Suppressor macrophage treated with lipopolysaccharide for 1 hour (primary cell): ENCODE results near the gene ADAMTS2.
"Not testable (repeated sequence)": the region's sequence is repeated elsewhere in the genome, so short reads cannot be mapped to it uniquely, and the experiment has no call there.

Experiments
- DNase-seq, 3 donors: peaks; one replicate each; pipeline ENCODE4 v3.0.0-alpha.2; 2020 to 2022

ADAMTS2 gene

DNA sequence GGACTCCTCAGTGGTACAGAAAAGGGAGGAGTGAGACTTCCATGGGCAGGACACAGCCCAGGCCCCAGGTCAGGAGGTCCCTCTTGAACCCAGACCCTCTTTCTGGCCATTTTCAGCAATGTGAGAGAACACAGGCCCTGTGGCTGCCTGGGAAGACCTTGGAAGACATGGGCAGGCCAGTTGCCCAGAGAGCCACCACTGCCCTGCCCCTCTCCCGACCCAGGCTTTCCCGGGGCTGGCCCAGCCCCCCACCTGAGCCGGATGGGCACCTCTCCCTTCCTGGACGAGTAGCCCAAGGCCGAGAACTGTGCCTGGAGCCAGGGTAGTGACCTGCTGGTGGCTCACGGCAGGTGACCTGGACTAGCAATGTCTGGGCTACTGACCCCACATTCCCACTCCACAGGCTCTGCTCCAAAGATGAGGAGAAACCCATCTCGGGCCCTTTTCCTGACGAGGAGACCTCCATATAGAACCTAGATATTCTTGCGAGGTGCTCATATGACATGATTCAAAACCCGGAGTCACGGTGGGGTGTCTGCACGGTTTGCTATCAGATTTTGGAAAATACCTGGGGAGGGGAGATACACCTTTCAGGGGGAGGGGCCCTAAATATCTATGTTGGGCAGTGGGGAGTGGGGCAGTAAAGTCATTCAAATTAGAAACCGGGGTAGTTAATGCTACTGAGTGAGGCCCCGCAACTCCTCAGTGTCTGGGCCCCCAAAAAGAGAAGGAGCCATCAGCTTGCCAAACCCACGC, 225.7 kb downstream of the ADAMTS2 start:
- no peak for DNase-seq

DNA sequence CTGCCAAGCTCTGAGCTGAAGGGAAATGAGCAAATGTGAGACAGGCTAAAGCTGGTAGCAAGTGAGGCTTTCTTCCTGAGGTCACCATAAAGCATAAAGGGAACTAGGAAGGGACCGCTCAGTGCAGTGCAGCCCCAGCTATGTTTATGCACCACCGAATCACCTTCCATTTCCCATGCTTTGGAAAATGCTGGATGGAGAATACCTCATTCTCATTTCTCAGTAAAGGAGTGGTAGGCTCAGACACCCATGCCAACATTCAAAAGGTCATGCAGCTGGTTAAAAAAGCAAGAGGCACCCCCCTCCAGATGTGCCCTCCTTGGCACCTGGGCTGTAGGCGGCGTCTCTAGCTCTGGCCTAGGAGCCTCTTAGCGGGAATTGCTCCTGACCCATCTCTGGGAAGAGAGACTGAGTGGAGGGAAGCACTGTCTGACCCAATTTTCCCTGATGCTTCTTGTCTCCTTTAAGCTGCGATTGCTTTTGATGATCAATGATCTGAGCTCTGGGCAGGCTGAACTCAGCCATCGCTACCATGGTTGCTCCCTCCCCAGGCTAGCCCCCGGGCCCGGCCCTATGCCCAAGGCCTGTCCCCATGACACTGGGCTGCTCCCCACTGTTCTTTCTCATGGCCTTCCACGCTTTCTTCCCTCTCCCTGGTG, 226.4 kb downstream of the ADAMTS2 start:
- DNase-seq: no peak

DNA sequence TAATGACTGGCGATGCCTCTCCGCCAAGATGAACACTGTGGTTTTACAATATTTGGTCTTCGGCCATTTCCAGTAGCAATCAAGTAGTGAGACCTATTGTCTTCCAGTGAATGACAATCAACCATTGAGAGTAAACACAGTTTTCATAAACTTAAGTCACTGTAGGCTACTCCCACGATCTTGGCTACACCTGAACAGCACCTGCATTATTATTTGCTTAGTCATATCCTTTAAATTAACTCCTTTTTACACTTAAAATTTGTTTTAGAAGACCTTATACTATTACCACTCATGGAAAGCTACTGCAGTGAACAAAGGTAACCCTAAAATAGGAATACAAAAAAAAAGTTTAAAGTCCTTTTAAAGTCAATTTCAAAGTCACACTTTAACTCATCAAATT, 226.9 kb downstream of the ADAMTS2 start:
- no peak for DNase-seq

GRCh38 chr5:179115845-179116524, 229.3 kb downstream of the ADAMTS2 start:
- DNase-seq: no peak

DNA sequence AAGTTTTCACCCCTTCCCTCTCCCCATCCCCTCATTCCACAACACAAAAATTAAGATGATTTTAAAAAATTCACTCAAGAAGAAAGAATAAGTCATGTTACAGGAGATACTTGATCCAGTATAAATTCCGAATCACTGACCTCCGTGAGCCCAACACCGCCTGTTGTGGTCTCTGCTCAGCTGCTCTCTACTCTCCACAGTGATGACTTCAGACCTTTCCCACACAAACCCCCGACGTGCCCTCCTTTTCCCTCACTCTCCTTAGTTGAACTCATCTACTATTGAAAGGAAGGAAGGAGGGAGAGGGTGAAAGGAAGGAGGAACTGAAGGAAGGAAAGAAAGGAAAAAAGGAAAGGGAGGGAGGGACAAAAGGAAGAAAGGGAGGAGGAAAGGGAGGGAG, 230.0 kb downstream of the ADAMTS2 start:
- no peak for DNase-seq

GRCh38 chr5:179114756-179115155, 230.5 kb downstream of the ADAMTS2 start:
- DNase-seq: no peak

DNA sequence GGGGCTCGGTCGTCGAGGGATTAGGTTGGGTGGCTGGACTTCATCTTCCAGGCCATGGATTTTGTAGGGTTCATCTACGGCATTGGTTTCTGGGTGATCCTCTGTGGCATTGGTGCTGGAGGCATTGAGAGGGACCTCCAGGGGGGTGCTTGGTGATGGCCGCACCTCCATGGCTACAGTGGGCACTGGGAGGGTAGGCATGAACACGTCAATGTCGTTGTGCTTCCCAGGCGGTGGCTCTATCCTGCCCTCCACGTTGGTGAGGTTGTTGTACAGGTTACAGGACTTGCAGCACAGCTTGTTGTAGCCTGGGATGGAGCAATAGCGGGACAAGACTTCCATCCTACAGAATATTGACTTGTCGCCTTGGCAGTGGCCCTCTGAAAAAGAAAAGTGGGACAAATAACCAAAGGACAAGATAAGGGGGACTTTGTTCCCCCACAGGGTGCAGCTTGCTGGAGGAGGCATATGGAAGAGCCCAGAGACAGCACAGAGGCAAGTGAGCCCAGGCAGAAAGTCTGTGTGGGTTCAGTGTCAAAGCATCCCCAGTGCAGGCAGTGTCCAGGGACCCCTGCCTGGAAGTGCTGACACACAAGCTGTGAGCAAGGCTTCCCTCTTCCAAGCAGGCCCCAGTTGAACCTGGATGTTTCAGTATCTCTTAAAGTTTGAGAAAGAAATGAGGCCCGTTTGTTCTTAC, 231.2 kb downstream of the ADAMTS2 start:
- DNase-seq: no peak

GRCh38 chr5:179113143-179113530, 232.1 kb downstream of the ADAMTS2 start:
- DNase-seq: no peak

- DNase-seq: no peak
These were observed 232.7 kb downstream of the ADAMTS2 start for GRCh38 chr5:179112469-179113142.

DNA sequence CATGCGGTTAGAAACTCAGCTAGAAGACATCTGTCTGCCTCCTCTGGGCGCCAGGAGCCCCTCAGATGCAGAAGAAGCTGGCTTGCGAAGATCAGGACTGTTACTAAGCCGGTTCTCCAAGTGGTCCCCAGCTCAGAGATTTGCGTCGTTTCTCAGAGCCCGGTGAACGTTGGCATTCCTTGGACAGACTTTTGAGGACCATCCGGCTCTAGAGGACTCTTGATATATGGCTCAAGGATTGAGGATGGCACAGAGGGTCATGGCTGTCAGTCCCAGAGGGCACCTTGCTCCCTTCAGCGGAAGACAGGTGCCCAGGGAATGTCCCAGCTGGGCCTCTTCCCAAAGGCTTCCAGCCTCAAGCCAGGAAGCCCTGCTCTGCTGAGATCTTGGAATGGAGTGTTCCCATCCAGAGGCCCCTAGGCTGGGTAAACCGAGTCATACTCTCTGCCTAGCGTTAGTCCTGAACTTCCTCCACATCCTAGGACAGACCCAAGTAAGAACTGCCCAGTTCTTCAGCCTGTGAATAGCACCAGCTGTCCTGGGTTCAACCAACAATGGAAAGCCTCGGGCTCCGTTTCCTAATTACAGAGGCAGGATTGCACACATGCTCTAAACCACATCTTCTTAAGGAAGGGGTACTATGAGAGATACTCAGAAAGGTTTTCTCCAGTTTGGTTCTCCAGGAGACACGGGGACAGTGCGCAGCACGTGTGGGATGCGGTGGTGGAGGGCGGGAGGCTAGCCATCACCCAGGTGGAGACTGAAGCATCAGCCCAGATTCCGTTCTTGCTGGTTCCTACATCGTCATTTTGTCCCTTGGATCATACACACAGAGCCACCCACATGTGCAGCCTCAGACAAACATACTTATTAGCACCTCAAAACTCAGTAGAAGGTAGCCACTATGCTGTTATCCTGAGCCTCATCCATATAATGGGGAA, 233.7 kb downstream of the ADAMTS2 start:
- no peak for DNase-seq

DNA sequence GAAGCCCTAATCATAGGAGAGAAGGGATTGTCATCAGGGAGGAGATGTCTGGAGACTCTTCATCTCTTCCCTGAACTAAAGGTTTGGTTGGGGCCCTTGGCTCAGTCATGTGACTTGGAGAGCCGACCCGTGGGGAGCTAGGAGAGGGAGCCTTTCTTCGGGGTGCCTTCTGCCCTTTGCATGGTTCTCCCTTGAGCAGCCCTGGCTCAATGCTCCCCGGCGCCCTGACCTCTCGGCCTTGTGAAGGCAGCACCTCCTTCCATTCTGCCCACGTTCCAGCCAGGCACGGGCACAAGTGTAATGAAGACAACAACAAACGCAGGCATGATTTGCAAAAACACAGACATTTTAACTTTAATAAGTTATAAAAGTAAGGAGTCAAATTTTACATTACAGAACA, 234.7 kb downstream of the ADAMTS2 start:
- no peak for DNase-seq

GRCh38 chr5:179101282-179101681, 244.0 kb downstream of the ADAMTS2 start:
- not testable (repeated sequence) for DNase-seq

DNA sequence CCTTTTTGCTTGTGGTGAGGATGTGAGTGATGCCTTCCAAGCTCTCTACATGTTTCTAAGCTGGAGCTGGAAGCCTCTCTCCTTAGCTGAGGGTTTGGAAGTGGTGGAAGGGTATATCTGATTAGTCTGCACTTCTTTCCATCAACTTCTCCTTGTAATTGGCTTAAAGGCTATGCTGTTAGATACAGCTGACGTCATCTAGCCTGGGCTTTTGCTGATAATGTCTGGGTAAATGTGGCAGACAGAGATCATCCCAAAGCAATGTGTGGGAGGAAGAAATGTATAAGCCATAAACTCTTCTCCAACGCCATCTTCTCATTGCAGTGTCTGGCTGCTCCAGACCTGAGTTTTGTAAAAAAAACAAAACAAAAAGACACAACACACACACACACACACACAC, 255.8 kb downstream of the ADAMTS2 start:
- DNase-seq: no peak

GRCh38 chr5:179080724-179081123, 264.5 kb downstream of the ADAMTS2 start:
- DNase-seq: no peak

GRCh38 chr5:179079165-179079987, 265.9 kb downstream of the ADAMTS2 start:
- no peak for DNase-seq

- DNase-seq: no peak
These were observed 279.6 kb downstream of the ADAMTS2 start for GRCh38 chr5:179065703-179066102.

GRCh38 chr5:179061025-179061424, 284.2 kb downstream of the ADAMTS2 start:
- no peak for DNase-seq
